ENCODE measurements around the gene DBP.
A peak's percentile ranks its signal among the peaks of the same experiment; 100 is the strongest.

GRCh38 chr19:48646001-48646721, 9.0 kb upstream of the DBP start, which contains the start of gene CA11:
- TF ChIP-seq POLR2A (IDR thresholded peaks at IDR 0.05) (peak in 1 of 3 donors; percentile 48), CTCF (IDR thresholded peaks at IDR 0.05 in 8 of 11, conservative IDR thresholded peaks at IDR 0.05 in 3 of 11) (peak; percentile 90 to 98 (median 97))

All from spleen (tissue), 7 donors.